HL-60 (cell line): ENCODE data around the gene SKP2.

Experiments
- CTCF ChIP-seq: IDR thresholded peaks from one replicate; pipeline ENCODE4 v1.5.1; 2011; ENCODE audit warnings: low read length, control low read depth, inconsistent platforms; ENCODE audit not compliant: insufficient read depth
- GABPA ChIP-seq: IDR thresholded peaks from 2 replicates; pipeline ENCODE4 v1.6.1; 2012; ENCODE audit warnings: low read depth
- POLR2AphosphoS5 ChIP-seq: IDR thresholded peaks from 2 replicates; pipeline ENCODE4 v1.6.1; 2012; ENCODE audit warnings: low read depth

- TF ChIP-seq GABPA (no peak), CTCF (no peak), POLR2AphosphoS5 (no peak)
These were observed 40.7 kb upstream of the SKP2 start for GRCh38 chr5:36111238-36111637.
